GM13976 (cell line): Measurements from ENCODE around the gene NCOR1.

Source experiments
- DNase-seq: peaks from one replicate; pipeline ENCODE4 v3.0.0; 2012; ENCODE audit warnings: low spot score
- CTCF ChIP-seq: IDR thresholded peaks from 2 replicates; pipeline ENCODE4 v1.5.1; 2012; ENCODE audit warnings: borderline replicate concordance, mild to moderate bottlenecking; ENCODE audit not compliant: insufficient read depth; ENCODE audit errors: extremely low read depth, missing control alignments, control extremely low read depth
- in situ Hi-C: fragments of 300-500 bp; cut with MboI; formaldehyde crosslinking; loops from one replicate; pipeline ENCODE4 v1.12.0; 2022; ENCODE audit warnings: low sequenced_read_pairs, mixed read lengths, inconsistent platforms; ENCODE audit not compliant: unreplicated experiment

Gene NCOR1

GRCh38 chr17:16002708-16003260 is 212.6 kb downstream of the NCOR1 start:
- in situ Hi-C loops, result no loop called here
- DNase-seq, result no peak
- no peak for TF ChIP-seq CTCF

GRCh38 chr17:16001226-16001897 is 214.0 kb downstream of the NCOR1 start:
- TF ChIP-seq CTCF, result no peak
- in situ Hi-C loops, result no loop called here

GRCh38 chr17:15999974-16000827 is 215.1 kb downstream of the NCOR1 start:
- TF ChIP-seq CTCF, result no peak
- in situ Hi-C loops, result no loop called here
- DNase-seq, result no peak

More at GRCh38 chr17:16001226-16001897, 214.0 kb downstream of the NCOR1 start:
- no peak for DNase-seq

- peak; percentile 20 for TF ChIP-seq CTCF
- in situ Hi-C loops, result no loop called here
- DNase-seq, result peak; percentile 99
These were observed 216.0 kb downstream of the NCOR1 start, which contains the start of the genes TTC19 and ZSWIM7 for GRCh38 chr17:15999141-15999973. Gene TTC19, plus strand, starts transcription at chr17:15999824. Its CDS starts 25 bp downstream, at chr17:15999849. Gene ZSWIM7, minus strand, starts transcription at chr17:15999704. Its CDS starts 110 bp downstream, at chr17:15999594.

GRCh38 chr17:15998031-15998562 is 217.2 kb downstream of the NCOR1 start:
- DNase-seq, result no peak
- in situ Hi-C loops, result no loop called here

More at GRCh38 chr17:15998031-15998562, 217.2 kb downstream of the NCOR1 start:
- TF ChIP-seq CTCF, result no peak
